Mesothelial cell of epicardium (in vitro differentiated cells): Measurements from ENCODE around the gene DHRS1. TPM values are rescaled to one million over a fixed set of nuclear protein-coding genes. Genes with fewer than 3 reads are reported as not detected.

Experiments
- DNase-seq, 2 experiments: peaks; one replicate each; pipeline ENCODE4 v3.0.0; 2021; ENCODE audit warnings: low spot score in 2 of 2; ENCODE audit not compliant: unreplicated experiment in 2 of 2
- H3K27ac Mint-ChIP-seq: 2 replicates; pipeline ENCODE4 v1.8.0; 2021; ENCODE audit warnings: mixed read lengths
- H3K27me3 Mint-ChIP-seq: 2 replicates; pipeline ENCODE4 v1.8.0; 2021; ENCODE audit warnings: low read depth, mixed read lengths
- H3K36me3 Mint-ChIP-seq: 2 replicates; pipeline ENCODE4 v1.8.0; 2021; ENCODE audit warnings: mixed read lengths
- H3K4me1 Mint-ChIP-seq: 2 replicates; pipeline ENCODE4 v1.8.0; 2021; ENCODE audit warnings: mixed read lengths
- H3K4me3 Mint-ChIP-seq: 2 replicates; pipeline ENCODE4 v1.8.0; 2021; ENCODE audit warnings: mild to moderate bottlenecking, moderate library complexity, mixed read lengths
- H3K9me3 Mint-ChIP-seq: 2 replicates; pipeline ENCODE4 v1.8.0; 2021; ENCODE audit warnings: mixed read lengths
- CTCF ChIP-seq: fragments of 200-600 bp; sonication (generic); IDR thresholded peaks from one replicate; pipeline ENCODE4 v1.5.0; 2021; ENCODE audit warnings: antibody characterized with exemption; ENCODE audit not compliant: unreplicated experiment
- total RNA-seq: library from RNA; stranded (reverse); gene quantifications from 3 replicates; pipeline ENCODE4 v1.2.1, GENCODE V29; 2021

The DHRS1 gene
- total RNA-seq, 1 donor from 2014 or later: 38.3 TPM

DNA sequence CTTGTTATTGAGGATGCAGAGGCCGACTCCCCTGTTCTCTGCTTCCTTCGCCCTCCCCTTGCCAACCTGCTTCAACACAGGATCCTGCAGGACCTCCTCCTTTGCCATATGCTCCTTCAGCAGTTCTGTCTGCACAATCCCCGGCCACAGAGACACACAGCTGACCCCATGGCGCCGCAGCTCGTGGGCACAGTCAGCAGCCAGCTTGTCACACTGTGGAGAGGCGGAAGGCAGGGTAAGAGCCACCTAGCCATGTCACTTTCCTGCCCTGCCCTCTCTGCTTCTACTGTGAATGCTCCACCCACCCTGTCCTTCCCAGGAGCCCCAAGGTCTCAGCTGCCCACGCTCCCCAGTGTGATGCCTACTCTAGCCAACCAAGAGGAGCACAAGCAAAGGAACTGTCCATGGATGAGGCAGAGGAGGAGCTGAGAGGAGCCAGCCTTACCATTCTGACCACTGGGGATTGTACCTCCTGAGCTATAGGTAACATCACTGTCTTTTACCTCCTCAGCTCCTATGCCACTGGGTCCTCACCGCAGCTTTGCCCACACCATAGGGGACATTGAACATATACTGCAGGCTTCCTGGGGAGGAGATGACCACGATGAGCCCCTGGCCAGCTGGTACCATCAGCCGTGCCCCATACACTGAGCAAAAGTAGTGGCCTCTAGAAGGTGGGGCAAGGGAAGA is 7.3 kb downstream of the DHRS1 start:
- no peak overlapping the region for H3K4me3 Mint-ChIP-seq
- H3K4me1 Mint-ChIP-seq: peaks cover 6% of the 10 kb centered on the region
- no peaks in the 10 kb centered on the region for H3K27me3 Mint-ChIP-seq
- no peak overlapping the region for H3K27ac Mint-ChIP-seq
- no peak for DNase-seq
- no peaks in the 10 kb centered on the region for H3K9me3 Mint-ChIP-seq
- no peak for TF ChIP-seq CTCF
- H3K36me3 Mint-ChIP-seq: peaks cover 9% of the 10 kb centered on the region

- no peaks in the 10 kb centered on the region for H3K4me1 Mint-ChIP-seq
Measured at GRCh38 chr14:24291446-24292117, 8.0 kb downstream of the DHRS1 start.

GRCh38 chr14:24290746-24291145 is 8.8 kb downstream of the DHRS1 start:
- Mint-ChIP-seq H3K36me3 (peaks cover 9% of the 10 kb centered on the region), H3K27me3 (no peaks in the 10 kb centered on the region), H3K27ac (no peak overlapping the region), H3K4me1 (peaks cover 5% of the 10 kb centered on the region), H3K4me3 (no peak overlapping the region), H3K9me3 (no peaks in the 10 kb centered on the region)
- TF ChIP-seq CTCF: no peak
- DNase-seq: no peak

More at GRCh38 chr14:24291446-24292117, 8.0 kb downstream of the DHRS1 start:
- H3K9me3 Mint-ChIP-seq: no peaks in the 10 kb centered on the region
- H3K36me3 Mint-ChIP-seq: peaks cover 9% of the 10 kb centered on the region
- TF ChIP-seq CTCF: no peak
- no peaks in the 10 kb centered on the region for H3K27me3 Mint-ChIP-seq
- H3K27ac Mint-ChIP-seq: no peak overlapping the region
- DNase-seq: no peak
- H3K4me3 Mint-ChIP-seq: no peak overlapping the region

GRCh38 chr14:24289649-24290280 is 9.8 kb downstream of the DHRS1 start:
- TF ChIP-seq CTCF: no peak
- Mint-ChIP-seq H3K36me3 (peaks cover 9% of the 10 kb centered on the region), H3K4me1 (peaks cover 12% of the 10 kb centered on the region), H3K9me3 (no peaks in the 10 kb centered on the region), H3K4me3 (no peak overlapping the region), H3K27me3 (no peaks in the 10 kb centered on the region), H3K27ac (no peak overlapping the region)
- DNase-seq: no peak

DNA sequence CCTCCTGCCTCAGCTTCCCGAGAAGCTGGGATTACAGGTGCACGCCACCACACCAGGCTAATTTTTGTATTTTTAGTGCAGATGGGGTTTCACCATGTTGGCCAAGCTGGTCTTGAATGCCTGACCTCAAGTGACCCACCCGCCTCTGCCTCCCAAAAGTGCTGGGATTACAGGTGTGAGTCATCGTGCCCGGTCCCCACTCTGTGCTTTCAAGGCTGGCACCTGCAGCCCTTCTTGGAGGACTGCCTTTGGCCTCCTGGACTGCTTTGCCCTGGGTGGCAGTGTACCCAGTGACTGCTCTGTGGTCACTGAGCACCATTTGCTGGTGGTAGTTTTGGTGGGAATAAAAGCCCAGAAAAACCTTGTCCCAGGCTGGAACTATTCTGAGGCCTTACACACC is 12.6 kb downstream of the DHRS1 start:
- H3K4me1 Mint-ChIP-seq: peaks cover 26% of the 10 kb centered on the region
- H3K4me3 Mint-ChIP-seq: no peak overlapping the region
- no peak for DNase-seq
- peaks cover 8% of the 10 kb centered on the region for H3K36me3 Mint-ChIP-seq
- no peaks in the 10 kb centered on the region for H3K27me3 Mint-ChIP-seq
- H3K9me3 Mint-ChIP-seq: no peaks in the 10 kb centered on the region
- TF ChIP-seq CTCF: no peak
- no peak overlapping the region for H3K27ac Mint-ChIP-seq
